RCC 7860 (cell line): Measurements from ENCODE around the gene CYTH1.
"Not testable (repeated sequence)": the region's sequence is repeated elsewhere in the genome, so short reads cannot be mapped to it uniquely, and the experiment has no call there.

Experiments used
- DNase-seq: peaks from one replicate; pipeline ENCODE4 v3.0.0-alpha.2; 2015; ENCODE audit warnings: low spot score
- FAIRE-seq: peaks from 2 replicates; lab custom pipeline; 2012; peaks lifted over from hg19 to GRCh38; lab: Jason Lieb, UNC

Gene CYTH1

DNA sequence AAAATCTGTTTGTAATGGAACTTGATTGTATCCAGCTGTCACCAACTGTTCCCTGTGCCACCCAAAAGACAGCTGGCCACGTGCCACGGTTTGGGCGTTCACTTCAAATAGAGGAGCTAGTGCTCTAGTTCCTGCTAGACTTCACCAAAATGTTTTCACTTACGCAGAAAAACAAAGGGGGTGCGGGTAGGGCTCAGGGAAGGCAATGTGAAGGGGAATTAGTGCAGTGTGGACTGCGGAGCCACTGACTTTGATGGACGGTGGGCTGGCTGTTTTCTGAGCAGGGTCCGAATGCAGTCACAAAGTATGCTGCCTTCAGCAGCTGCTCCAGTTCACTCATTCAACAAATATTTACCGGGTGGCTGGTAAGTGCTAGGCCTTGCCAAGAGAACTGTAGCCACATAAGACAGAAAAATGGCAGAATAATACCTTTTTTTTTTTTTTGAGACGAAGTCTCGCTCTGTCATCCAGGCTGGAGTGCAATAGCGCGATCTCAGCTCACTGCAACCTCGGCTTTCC, 7.6 kb upstream of the CYTH1 start:
- DNase-seq (no peak), FAIRE-seq (no peak)

DNA sequence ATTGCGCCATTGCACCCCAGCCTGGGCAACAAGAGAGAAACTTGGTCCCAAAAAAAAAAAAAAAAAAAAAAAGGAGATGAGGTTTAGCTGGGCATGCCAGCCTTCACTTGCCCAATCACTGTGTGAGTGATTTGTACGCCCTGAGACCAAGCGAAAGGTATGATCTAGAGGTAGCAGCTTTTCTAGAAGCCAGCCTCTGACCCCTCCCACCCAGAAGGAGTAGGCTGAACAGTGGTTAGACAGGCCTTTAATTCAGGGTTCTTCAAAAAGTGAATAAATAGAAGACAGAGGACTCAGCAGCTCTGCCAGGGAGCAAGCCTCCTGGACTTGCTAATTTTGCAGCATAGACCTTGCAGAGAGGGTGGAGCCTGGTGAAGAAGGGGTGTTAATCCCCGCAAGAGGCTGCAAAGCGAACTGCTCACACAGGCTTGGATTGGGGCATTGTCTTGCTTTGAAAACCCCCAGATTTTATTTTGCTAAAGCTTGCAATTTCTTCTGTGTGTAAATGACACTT, 7.1 kb upstream of the CYTH1 start:
- FAIRE-seq (no peak), DNase-seq (no peak)

DNA sequence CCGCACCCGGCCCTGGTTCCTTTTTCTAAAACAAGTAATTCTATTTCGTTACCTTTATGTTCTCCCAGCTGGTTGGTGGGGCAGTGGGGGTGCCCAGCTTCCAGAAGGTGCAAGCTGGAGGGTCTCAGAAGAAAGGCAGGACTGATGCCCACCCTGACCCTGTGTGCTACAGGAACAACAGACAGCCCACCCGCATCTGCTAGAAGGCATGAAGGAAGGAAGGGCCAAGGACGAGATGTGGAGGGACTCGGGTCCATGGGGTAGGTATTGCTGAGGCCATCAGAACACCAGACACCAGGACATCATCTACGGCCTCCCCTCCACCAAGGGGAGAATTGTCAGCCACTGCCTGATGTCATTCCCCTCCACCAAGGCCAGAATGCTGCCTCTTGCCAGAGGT, 6.4 kb upstream of the CYTH1 start:
- no peak for DNase-seq
- FAIRE-seq: no peak

DNA sequence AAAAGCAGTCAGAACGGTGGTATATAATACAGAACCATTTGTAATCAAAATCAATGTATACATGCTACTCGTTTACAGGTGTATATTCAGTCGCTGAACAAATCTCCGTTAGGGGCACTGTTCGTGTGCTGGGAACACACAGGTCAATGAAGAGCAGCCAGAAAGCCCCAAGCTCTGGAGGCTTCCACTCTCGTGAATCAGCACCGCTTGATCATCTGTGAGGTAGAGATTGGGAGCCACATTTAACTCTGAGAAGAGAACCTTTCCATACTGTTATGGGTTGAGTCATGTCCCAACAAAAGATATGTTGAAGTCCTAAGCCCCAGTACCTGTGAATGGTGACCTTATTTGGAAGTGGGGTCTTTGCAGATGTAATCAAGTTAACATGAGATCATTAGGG, 5.4 kb upstream of the CYTH1 start:
- FAIRE-seq: no peak

DNA sequence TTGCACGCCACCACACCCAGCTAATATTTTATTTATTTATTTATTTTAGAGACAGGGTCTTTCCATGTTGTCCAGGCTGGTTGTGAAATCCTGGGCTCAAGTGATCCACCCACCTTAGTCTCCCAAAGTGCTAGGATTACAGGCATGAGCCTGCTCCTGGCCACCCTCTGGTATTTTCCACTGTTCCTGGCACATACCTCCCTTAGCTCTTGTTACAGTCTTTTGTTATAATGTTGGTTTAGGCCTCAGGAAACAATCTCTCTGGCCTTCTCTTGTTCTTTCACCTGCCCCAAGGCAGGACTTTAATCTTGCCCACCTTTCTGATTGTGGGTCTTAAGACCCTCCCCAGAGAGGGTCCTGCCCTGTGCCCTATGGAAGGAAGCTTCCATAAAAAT, 3.6 kb upstream of the CYTH1 start:
- FAIRE-seq: no peak
- DNase-seq: no peak

More for the DNA sequence above, 5.4 kb upstream of the CYTH1 start:
- no peak for DNase-seq

DNA sequence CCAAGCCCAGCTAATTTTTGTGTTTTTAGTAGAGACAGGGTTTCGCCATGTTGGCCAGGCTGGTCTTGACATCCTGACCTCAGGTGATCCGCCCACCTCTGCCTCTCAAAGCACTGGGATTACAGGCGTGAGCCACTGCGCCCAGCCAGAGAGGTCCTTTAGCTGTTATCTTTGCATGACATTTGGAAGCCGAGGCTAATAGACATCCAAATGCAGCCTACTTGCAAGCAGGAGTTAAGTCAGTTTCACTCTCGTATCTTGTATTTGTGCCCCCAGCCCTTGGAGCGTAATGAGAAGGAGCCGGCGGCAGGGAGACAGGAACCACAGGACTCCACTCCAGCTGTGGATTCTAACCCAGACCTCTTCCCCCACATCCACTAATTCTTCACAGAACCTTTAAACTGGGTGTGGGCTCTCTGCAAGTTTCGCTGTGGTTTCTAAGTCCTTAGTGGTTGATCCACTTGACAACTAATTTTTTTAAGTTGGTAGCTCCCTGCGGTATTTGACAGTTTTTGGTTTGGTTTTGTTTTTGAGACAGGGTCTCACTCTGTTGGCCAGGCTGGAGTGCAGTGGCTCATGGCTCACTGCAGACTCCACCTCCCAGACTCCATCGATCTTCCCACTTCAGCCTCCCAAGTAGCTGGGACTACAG, 3.1 kb upstream of the CYTH1 start:
- FAIRE-seq (no peak), DNase-seq (no peak)

DNA sequence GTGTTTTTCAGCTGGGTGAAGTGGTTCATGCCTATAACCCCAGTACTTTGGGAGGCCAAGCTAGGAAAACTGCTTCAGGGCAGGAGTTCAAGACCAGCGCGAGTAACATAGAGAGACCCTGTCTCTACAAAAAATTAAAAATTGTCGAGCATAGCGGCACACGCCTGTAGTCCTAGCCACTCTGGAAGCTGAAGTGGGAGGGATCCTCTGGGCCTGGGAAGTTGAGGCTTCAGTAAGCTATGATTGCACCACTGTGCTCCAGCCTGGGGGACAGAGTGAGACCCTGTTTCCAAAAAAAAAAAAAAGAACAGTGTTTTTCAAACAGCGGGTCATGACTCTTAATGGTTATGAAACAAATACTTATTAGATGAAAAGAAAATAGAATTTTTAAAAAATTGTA, 2.3 kb upstream of the CYTH1 start:
- FAIRE-seq (no peak), DNase-seq (no peak)

DNA sequence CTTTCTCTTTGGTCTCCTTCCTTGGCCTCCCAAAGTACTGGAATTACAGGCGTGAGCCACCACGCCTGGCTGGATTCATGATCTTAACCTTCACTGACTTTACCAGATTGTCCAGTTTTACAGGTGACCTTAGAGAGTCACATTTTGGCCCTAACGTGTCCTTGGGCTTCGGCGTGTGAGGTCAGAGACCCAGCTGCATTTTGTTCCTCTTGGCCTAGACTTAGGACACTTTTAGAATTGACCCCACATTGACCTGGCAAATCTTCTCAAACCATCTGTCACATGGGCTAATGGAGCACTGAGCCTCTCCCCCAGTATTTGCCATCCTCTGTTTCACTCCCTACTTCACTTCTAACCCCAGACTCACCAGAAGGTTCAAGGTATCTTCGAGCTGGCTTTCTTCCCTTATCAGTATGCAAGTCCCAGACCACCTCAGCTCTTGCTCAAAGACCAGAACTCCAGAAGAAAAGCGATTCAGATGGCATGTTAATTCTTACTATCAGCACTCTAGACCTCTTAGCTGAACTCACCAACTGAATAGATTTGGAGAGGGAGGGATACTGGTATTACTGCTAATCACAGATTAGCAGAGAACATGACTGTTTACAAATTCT, 1.7 kb upstream of the CYTH1 start:
- FAIRE-seq (no peak), DNase-seq (no peak)

DNA sequence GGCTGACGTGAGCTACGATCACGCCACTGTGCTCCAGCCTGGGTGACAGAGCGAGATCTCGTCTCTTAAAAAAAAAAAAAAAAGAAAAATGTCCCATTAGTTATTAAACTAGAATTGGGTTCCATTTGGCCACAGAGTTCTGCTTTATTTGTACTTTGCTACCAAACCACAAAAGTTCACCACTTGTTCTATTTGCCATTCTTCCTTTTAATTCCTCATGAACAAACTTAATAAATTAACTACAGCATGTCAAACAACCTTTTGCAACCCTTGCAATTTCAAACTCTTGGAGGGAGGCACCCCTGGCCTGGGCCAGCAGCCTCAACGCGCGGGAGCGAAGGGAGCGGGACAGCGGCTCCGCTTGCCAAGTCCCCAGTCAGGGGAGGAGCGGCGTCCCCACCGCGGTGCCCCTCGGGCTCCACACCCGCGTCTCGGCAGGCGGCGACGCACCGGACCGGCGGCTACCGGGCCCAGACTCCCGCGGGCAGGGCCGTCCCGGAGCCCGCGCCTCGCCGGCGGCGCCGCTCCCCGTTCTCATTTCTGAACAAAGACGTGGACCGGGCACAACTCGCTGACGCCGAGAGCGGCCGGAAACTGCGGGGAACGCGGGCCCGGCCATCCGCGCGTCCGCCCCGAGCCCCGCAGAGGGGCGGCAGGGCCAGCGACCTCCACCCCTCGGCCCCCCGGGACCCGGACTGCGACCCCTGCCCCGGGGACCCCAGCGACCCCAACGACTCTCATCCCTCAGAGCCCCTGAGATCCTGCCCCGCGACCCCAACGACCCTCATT, 775 bp downstream of the CYTH1 start:
- no peak for FAIRE-seq
- no peak for DNase-seq

DNA sequence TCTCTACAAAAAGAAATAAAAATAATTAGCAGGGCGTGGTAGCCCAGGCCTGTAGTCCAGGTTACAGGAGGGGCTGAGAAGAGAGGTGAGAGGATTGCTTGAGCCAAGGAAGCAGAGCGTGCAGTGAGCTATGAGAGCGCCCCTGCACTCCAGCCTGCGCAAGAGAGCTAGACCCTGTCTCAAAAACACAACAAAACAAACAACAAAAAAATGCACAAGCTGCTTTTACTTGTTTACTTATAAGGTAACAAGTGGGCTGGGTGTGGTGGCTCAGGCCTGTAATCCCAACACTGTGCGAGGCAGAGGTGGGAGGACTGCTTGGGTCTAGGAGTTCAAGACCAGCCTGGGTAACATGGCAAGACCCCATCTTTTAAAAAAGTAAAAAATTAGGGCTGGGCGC, 1.7 kb downstream of the CYTH1 start:
- FAIRE-seq: no peak
- no peak for DNase-seq

DNA sequence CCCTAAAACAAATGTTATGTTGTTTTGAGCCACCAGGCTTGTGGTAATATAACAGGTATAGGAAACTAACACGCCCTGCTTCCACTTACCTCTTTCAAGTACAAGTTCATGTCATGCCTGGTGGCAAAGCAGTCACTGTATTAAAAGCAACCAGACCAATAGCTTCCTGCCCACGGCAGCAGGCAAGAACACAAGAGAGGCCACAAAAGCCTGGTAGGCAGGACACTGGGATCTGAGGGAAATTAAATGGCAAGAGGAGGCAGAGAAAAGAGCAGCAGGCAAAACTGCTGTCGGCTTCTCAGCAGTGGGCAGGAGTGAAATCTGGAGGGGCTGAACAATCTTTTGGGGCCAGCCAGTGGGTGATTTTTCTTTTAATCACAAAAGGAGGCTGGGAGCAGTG, 2.2 kb downstream of the CYTH1 start:
- no peak for DNase-seq
- FAIRE-seq: no peak

DNA sequence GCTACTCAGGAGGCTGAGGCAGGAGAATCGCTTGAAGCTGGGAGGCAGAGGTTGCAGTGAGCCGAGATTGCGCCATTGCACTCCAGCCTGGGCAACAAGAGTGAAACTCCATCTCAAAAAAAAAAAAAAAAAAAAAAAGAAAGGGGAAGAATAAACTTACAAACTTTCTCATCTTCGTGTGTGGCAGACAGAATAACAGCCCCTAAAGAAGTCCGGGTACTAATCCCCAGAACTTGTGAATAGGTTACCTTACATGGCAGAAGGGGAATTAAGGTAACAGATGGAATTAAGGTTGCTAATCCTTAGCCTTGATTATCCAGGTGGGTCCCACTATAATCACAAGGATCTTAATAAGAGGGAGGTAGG, 2.8 kb downstream of the CYTH1 start:
- not testable (repeated sequence) for FAIRE-seq, DNase-seq

DNA sequence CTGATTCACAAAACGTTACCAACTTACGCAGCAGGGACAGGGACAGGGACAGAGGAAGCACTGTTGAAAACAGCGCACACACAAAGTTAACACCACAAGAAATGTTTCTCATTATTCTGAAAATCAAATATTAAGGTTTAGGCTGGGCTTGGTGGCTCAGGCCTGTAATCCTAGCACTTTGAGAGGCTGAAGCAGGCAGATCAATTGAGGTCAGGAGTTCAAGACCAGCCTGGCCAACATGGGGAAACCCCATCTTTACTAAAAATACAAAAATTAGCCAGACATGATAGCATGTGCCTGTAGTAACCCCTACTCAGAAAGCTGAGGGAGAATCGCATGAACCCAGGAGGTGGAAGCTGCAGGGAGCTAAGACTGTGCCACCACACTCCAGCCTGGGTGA, 4.2 kb downstream of the CYTH1 start:
- FAIRE-seq: no peak
- no peak for DNase-seq

DNA sequence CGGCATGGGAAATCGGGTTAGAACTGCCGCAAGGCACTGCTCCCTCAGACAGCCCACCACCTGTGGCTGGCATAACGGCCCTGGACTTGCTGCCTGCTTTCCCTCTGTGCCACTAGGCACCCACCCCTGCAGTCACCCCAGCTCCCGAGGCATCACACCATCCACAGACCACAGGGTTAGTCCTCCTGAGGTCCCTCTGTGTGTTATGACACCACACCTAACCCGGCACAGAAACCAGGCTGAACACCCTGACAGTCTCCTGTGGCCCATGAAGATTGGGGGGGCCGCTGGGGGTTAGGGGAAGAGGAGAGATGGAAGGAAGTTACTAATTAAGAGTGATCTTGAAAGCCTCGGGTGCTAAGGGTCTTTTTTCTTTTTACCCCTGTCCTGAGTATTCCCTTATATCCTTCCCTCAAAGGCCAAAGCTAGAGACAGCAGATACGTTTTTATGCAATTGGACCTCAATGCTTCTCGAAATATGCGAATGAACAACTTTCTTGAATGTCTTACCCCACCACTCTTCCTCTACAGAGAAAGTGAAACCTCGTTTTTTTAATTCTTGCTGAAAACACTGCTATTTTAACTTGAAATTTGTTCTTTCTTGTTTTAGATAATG, 7.0 kb downstream of the CYTH1 start:
- DNase-seq (no peak), FAIRE-seq (no peak)

DNA sequence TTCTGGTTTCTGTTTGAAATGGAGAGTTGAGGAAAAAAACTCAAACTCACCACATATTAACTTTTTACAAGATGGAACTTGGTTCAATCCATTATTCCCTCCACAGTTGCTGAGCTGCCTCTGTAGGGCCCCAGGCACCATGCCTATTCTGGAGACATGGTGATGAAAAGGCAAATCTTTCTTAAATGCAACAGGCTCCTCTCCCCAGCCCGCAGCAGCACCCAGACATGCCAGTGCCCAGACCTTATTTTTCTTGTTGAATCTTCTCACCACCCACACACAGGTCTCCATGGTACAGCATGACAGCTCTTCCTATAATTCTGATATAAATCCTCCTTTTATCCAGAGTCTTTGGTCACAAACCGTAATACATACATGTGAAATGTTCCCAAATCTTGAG, 7.6 kb downstream of the CYTH1 start:
- DNase-seq: no peak
- no peak for FAIRE-seq

DNA sequence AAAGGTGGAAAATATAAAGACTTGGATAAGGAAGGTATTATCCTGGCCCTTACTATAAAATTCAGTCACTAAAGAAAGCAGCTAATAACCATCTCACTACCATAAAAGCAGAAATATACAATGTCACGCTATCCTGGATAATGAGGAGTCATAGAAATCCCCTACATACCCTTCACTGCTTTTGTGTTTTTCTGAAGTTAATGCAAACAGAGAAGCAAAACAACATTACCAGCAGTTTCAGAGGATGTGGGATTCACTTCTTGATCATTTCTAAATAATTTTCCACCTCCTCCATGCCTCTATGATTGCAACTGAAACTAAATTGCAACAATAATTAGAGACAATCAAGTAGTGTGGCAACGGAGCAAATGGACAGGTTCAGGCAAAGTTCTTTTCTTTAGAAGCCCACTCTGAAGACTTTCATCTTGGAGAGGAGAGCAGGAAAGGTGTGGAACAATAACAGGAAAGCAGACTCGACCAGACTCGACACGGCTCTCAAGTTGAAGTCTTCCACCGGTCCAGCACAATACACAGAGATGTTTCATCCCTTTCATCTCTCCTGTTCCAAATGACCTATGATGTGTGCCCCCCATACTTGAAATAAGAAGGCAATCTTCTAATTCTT, 10.2 kb downstream of the CYTH1 start:
- no peak for DNase-seq
- FAIRE-seq: no peak

DNA sequence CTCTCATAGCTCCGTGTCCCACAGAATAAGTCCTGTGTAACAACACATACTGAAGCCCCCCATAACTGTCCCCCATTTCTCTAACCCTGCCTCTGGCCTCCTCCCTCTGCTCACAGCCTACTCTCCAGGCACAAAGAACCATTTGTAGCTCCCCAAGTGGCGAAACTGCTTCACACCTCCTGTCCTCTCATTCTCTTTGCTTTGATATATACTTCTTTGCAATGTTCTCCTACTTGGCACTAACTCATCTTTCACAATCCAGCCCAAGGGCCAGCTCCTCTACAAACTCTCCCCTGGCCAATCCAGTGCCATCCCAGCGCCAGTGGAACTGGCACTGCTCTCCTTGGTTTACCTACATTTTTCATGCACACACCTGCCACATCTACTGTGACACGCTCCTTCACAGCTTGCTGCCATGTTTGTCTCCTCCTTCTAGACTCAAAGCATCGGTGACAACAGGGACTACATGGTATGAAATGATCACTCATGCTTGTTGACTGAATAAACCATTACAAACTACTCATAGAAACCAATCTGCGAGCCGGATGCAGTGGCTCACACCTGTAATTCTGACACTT, 12.8 kb downstream of the CYTH1 start:
- DNase-seq: no peak
- FAIRE-seq: no peak

DNA sequence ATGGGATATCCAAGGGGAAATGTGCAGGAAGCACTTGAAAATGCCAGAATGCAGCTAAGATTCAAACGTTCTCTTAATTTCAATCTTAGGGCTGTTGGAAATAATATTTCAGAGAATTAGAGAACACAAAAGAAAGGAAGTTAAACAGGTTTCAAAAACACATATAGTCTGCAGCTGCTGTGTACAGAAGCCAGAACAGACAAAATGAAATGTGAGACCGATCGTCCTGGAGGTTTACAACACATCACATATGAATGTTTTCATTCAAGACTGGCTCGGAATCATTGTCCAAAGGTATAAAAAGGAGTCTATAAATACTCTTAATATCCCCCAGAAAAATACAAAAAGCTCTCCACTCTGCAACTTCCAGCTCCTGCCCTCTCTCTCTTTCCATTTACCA, 14.3 kb downstream of the CYTH1 start:
- FAIRE-seq (no peak), DNase-seq (no peak)

DNA sequence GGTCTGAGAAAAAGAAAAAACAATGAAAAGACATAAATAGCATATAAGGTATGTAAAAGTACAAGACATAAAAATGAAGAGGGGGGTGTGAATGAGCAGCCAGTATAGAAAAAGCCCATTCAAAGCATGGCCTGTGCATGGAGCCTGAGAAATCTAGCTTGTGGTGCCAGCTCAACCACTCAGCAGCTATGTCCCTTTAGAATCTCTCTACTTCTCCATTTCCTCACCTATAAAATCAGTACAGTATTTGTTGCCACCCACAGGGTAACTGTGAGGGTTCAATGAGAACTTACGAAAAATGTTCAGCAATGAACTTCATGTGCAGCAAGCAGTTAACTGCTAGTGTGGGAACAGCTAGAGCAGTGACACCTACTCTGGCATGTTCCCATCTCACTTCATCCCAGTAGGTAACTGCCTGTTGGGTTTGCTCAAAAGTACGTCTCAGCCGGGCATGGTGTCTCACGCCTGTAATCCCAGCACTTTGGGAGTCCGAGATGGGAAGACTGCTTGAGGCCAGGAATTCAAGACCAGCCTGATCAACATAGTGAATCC, 15.3 kb downstream of the CYTH1 start:
- no peak for DNase-seq
- FAIRE-seq: no peak

DNA sequence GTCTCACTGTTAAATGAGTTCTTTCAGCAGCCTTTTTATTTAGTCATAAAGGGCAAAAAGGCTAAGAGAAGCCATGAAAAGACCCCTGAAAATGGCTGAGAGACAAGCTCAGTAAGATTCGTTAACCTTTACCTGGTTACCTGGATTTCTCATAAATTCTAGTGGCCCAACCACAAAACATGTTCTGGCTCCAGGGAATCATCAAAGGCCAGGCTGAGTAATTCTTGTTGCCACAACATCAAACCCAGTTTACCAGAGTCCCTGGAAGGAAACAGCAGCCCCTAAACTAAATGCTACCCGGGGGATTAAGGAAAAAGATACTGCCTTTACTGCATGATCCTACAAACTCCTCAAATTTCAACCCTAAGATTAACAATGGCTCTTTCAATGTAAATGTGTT, 15.8 kb downstream of the CYTH1 start:
- no peak for DNase-seq
- FAIRE-seq: no peak
